Skin epidermis (tissue), 12 donors: Measurements from ENCODE around the gene CLPTM1L.
"Not testable (repeated sequence)": the region's sequence is repeated elsewhere in the genome, so short reads cannot be mapped to it uniquely, and the experiment has no call there.

Experiments
- H3K27ac ChIP-seq, 21 experiments: fragments of 200-600 bp; sonication (generic) in 11 of 21; one replicate each; pipeline ENCODE4 v1.5.0; 2020; ENCODE audit warnings: mild to moderate bottlenecking in 3 of 21, inconsistent platforms in 2 of 21, moderate library complexity in 2 of 21
- H3K4me3 ChIP-seq, 7 experiments: fragments of 200-600 bp; sonication (generic) in 2 of 7; one replicate each; pipeline ENCODE4 v1.5.0; 2020; ENCODE audit warnings: inconsistent platforms in 2 of 7, mild to moderate bottlenecking in 2 of 7, moderate library complexity in 1 of 7

Gene CLPTM1L

GRCh38 chr5:1282993-1283728 is 61.7 kb downstream of the CLPTM1L start:
- not testable (repeated sequence) for H3K27ac ChIP-seq, H3K4me3 ChIP-seq

GRCh38 chr5:1282131-1282992 is 62.5 kb downstream of the CLPTM1L start:
- H3K4me3 ChIP-seq, result no peak overlapping the region
- no peak overlapping the region for H3K27ac ChIP-seq

GRCh38 chr5:1281038-1281882 is 63.6 kb downstream of the CLPTM1L start:
- Histone ChIP-seq H3K4me3 (no peak overlapping the region), H3K27ac (no peak overlapping the region)

GRCh38 chr5:1280177-1281037 is 64.5 kb downstream of the CLPTM1L start:
- Histone ChIP-seq H3K27ac (no peak overlapping the region), H3K4me3 (no peak overlapping the region)

GRCh38 chr5:1279443-1280151 is 65.3 kb downstream of the CLPTM1L start:
- Histone ChIP-seq H3K4me3 (no peak overlapping the region), H3K27ac (no peak overlapping the region)

GRCh38 chr5:1278656-1279442 is 66.0 kb downstream of the CLPTM1L start:
- H3K4me3 ChIP-seq, result no peak overlapping the region
- H3K27ac ChIP-seq, result no peak overlapping the region

GRCh38 chr5:1278216-1278615 is 66.7 kb downstream of the CLPTM1L start:
- H3K4me3 ChIP-seq, result no peak overlapping the region
- no peak overlapping the region for H3K27ac ChIP-seq

GRCh38 chr5:1277781-1278180 is 67.1 kb downstream of the CLPTM1L start:
- Histone ChIP-seq H3K27ac (no peak overlapping the region), H3K4me3 (no peak overlapping the region)

- Histone ChIP-seq H3K27ac (no peak overlapping the region), H3K4me3 (no peak overlapping the region)
Measured at GRCh38 chr5:1277331-1277730, 67.6 kb downstream of the CLPTM1L start.

GRCh38 chr5:1276930-1277329 is 68.0 kb downstream of the CLPTM1L start:
- no peak overlapping the region for H3K27ac ChIP-seq

GRCh38 chr5:1275397-1276391 is 69.2 kb downstream of the CLPTM1L start:
- not testable (repeated sequence) for H3K27ac ChIP-seq, H3K4me3 ChIP-seq

More at GRCh38 chr5:1276930-1277329, 68.0 kb downstream of the CLPTM1L start:
- H3K4me3 ChIP-seq, result no peak overlapping the region

GRCh38 chr5:1274471-1274870 is 70.4 kb downstream of the CLPTM1L start:
- Histone ChIP-seq H3K27ac (no peak overlapping the region), H3K4me3 (no peak overlapping the region)

GRCh38 chr5:1273745-1274144 is 71.2 kb downstream of the CLPTM1L start:
- Histone ChIP-seq H3K27ac (no peak overlapping the region), H3K4me3 (no peak overlapping the region)

GRCh38 chr5:1272201-1272600 is 72.7 kb downstream of the CLPTM1L start:
- Histone ChIP-seq H3K27ac (no peak overlapping the region), H3K4me3 (no peak overlapping the region)

- H3K27ac ChIP-seq, result no peak overlapping the region
- H3K4me3 ChIP-seq, result no peak overlapping the region
Measured at GRCh38 chr5:1270933-1271914, 73.7 kb downstream of the CLPTM1L start.

- no peak overlapping the region for H3K4me3 ChIP-seq
- H3K27ac ChIP-seq, result no peak overlapping the region
Measured at GRCh38 chr5:1270426-1270825, 74.5 kb downstream of the CLPTM1L start.
